HG03103 (cell line): ENCODE results near the gene LTO1.

Experiments
- ATAC-seq: cut with Tn5 transposase; IDR thresholded peaks from one replicate; pipeline ENCODE4 v1.9.1; 2021; ENCODE audit warnings: low read depth; ENCODE audit not compliant: unreplicated experiment

LTO1 gene

GRCh38 chr11:69658626-69659450 is 16.3 kb downstream of the LTO1 start:
- ATAC-seq, result no peak

GRCh38 chr11:69657911-69658625 is 17.1 kb downstream of the LTO1 start:
- no peak for ATAC-seq

DNA sequence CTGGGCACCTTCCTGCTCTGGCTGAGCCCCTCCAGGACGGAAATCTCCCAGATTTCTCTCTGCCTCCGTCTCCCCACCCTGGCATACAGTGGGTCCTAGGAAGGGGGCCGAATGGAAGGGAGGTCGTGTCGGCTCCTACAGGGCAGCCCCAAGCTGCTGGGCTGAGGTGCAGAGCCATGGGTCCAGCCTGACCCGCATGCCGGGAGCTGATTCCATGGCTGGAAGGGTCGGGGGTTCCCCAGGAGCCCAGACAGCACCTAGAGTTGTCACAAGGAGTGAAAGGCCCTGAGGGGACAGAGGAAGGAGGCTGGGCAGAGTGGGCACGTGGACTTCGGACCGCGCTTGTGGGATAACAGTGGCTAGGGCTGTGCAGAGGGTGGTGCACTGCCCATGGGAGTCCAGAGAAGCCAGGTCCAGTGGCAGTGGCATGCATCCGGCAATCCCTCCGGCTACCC is 17.7 kb downstream of the LTO1 start:
- ATAC-seq, result no peak

DNA sequence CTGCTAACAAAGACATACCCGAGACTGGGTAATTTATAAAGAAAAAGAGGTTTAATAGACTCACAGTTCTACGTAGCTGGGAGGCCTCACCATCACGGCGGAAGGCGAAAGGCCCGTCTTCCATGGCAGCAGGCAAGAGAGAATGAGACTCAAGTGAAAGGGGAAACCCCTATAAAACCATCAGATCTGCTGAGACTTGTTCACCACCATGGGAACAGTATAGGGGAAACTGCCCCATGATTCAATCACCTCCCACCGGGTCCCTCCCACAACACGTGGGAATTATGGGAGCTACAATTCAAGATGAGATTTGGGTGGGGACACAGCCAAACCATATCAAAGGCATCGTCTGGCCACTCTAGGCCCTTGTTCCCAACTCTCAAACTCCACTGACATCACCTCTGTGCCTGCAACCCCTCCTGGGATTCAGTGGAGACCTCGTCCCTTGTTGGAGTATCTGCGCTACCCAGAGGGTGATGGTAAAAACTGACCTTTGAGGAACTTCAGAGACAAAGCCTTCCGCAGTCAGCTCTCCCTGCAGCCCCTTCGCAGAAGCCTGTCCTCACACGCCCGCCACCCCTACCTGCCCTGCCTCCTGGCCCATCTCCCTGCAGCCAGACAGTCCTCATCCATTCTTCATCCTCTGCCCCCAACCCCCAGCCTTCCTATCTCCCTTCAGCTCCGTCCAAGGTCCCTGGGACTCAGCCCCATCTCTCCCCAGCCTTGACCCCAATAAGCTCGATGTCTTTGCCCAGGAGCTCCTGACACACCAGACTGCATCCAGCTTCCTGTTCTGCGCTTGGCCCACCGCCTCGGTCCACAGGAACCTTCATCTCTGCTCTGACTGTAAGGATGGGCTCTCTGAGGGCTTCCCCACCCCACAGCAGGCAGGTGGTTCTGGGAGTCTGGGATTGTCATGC is 18.4 kb downstream of the LTO1 start:
- ATAC-seq, result no peak

- no peak for ATAC-seq
Observed at GRCh38 chr11:69655479-69656428, 19.4 kb downstream of the LTO1 start.

GRCh38 chr11:69654660-69655478 is 20.3 kb downstream of the LTO1 start:
- no peak for ATAC-seq

DNA sequence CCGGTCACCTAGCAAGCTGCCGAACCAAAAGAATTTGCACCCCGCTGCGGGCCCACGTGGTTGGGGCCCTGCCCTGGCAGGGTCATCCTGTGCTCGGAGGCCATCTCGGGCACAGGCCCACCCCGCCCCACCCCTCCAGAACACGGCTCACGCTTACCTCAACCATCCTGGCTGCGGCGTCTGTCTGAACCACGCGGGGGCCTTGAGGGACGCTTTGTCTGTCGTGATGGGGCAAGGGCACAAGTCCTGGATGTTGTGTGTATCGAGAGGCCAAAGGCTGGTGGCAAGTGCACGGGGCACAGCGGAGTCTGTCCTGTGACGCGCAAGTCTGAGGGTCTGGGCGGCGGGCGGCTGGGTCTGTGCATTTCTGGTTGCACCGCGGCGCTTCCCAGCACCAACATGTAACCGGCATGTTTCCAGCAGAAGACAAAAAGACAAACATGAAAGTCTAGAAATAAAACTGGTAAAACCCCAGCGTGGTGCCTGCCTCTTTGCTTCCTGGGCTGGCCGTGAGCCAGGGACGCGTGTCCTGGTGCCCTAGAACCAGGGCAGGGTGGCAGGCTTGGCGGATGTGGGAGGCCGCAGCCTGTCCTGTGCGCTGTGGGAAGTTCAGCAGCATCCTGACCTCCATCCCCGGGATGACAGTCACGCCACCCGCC is 21.0 kb downstream of the LTO1 start:
- no peak for ATAC-seq

DNA sequence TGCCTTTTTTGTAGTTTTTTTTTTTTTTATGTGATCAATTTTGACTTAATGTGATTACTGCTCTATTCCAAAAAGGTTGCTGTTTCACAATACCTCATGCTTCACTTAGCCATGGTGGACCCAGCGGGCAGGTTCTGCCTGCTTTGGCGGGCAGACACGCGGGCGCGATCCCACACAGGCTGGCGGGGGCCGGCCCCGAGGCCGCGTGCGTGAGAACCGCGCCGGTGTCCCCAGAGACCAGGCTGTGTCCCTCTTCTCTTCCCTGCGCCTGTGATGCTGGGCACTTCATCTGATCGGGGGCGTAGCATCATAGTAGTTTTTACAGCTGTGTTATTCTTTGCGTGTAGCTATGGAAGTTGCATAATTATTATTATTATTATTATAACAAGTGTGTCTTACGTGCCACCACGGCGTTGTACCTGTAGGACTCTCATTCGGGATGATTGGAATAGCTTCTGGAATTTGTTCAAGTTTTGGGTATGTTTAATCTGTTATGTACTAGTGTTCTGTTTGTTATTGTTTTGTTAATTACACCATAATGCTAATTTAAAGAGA is 21.7 kb downstream of the LTO1 start:
- no peak for ATAC-seq

DNA sequence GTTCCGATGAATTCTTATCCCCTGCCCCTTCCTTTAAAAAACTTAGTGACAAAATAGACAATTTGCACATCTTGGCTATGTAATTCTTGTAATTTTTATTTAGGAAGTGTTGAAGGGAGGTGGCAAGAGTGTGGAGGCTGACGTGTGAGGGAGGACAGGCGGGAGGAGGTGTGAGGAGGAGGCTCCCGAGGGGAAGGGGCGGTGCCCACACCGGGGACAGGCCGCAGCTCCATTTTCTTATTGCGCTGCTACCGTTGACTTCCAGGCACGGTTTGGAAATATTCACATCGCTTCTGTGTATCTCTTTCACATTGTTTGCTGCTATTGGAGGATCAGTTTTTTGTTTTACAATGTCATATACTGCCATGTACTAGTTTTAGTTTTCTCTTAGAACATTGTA is 22.2 kb downstream of the LTO1 start:
- ATAC-seq, result no peak

GRCh38 chr11:69651834-69652620 is 23.1 kb downstream of the LTO1 start:
- no peak for ATAC-seq

DNA sequence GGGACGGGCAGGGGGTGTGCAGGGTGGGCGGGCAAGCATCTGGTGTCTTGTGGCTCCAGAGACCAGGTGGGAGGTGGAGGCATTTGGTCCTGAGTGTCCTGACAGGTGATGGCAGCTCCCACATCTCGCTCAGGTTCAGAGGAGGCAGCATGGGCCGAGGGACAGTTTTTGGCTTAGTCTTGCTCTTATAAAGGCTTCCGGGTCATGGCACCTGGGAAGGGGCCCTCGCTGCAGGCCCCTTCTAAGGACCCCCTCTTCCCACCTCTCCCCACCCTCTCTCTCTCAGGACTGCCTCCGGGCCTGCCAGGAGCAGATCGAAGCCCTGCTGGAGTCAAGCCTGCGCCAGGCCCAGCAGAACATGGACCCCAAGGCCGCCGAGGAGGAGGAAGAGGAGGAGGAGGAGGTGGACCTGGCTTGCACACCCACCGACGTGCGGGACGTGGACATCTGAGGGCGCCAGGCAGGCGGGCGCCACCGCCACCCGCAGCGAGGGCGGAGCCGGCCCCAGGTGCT is 24.3 kb downstream of the LTO1 start:
- ATAC-seq, result no peak

GRCh38 chr11:69650081-69650831 is 24.9 kb downstream of the LTO1 start:
- ATAC-seq, result no peak

DNA sequence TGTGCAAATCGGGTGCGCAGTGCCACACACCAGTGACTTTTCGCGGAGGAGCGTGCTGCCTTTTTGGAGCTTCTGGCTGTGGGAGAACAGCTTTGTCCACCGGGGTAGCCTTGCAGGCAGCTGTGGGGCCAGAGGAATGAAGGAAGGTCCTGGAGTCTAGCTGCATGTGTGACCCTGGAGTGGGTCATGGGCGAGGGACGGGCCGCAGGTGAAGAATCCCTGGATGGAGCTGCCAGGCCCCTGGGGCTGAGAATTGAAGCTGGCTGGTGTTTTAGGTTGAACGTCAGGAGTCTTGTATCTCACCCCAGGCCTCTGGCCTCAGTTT is 25.6 kb downstream of the LTO1 start:
- ATAC-seq, result no peak

GRCh38 chr11:69648679-69649575 is 26.2 kb downstream of the LTO1 start:
- ATAC-seq, result no peak

GRCh38 chr11:69647761-69648497 is 27.2 kb downstream of the LTO1 start:
- ATAC-seq, result no peak
